Ureter (tissue), 1 donor: ENCODE results near the gene TRAPPC3L. TPM values are rescaled to one million over a fixed set of nuclear protein-coding genes. Genes with fewer than 3 reads are reported as not detected.

ENCODE experiments used
- total RNA-seq: library from RNA; stranded (reverse); gene quantifications from one replicate; pipeline ENCODE4 v1.2.4, GENCODE V29; 2023
- donor health status: DM: yes; HTN: yes; CAD: no.

The TRAPPC3L gene
- total RNA-seq, 1 donor from 2014 or later, result not detected

Other genes with a start within 250 kb of the TRAPPC3L start
- 43.9 TPM for gene DSE, start 174.7 kb downstream of the TRAPPC3L start, total RNA-seq
- gene CALHM6, start 84.3 kb downstream of the TRAPPC3L start, total RNA-seq, result 2.2 TPM
- 1.7 TPM for gene CALHM5, start 34.0 kb downstream of the TRAPPC3L start, total RNA-seq
- not detected for gene CALHM4, start 8.1 kb upstream of the TRAPPC3L start, total RNA-seq
- gene RWDD1, start 25.8 kb upstream of the TRAPPC3L start, total RNA-seq, result 42.6 TPM
- gene RSPH4A, start 70.8 kb upstream of the TRAPPC3L start, total RNA-seq, result 0.55 TPM
- gene ZUP1, start 123.1 kb upstream of the TRAPPC3L start, total RNA-seq, result 16.5 TPM
- 21.2 TPM for gene KPNA5, start 135.5 kb upstream of the TRAPPC3L start, total RNA-seq
- 5.6 TPM for gene FAM162B, start 220.0 kb upstream of the TRAPPC3L start, total RNA-seq